Thymus (tissue), 11 donors: ENCODE measurements around the gene CHMP3. TPM values are rescaled to one million over a fixed set of nuclear protein-coding genes. Genes with fewer than 3 reads are reported as not detected.

ENCODE experiments used
- DNase-seq, 9 donors: peaks; one replicate each; pipeline ENCODE4 v3.0.0-alpha.2; 2013; ENCODE audit warnings: low spot score in 9 of 9, low read depth in 6 of 9, missing footprints in 1 of 9
- H3K27ac ChIP-seq, 2 donors: one replicate each; pipeline ENCODE4 v1.5.1; 2013; ENCODE audit warnings: control low read depth in 1 of 2, low read depth in 1 of 2, low read length in 1 of 2, mild to moderate bottlenecking in 1 of 2, moderate library complexity in 1 of 2
- H3K27me3 ChIP-seq, 2 donors: one replicate each; pipeline ENCODE4 v1.5.1; 2013; ENCODE audit warnings: low read length in 1 of 2; ENCODE audit not compliant: control insufficient read depth in 2 of 2, insufficient read depth in 1 of 2
- H3K36me3 ChIP-seq, 2 donors: one replicate each; pipeline ENCODE4 v1.5.1; 2013; ENCODE audit warnings: low read length in 1 of 2, mild to moderate bottlenecking in 1 of 2, moderate library complexity in 1 of 2; ENCODE audit not compliant: control insufficient read depth in 2 of 2, insufficient read depth in 2 of 2
- H3K4me1 ChIP-seq, 2 donors: one replicate each; pipeline ENCODE4 v1.5.1; 2013; ENCODE audit warnings: low read length in 2 of 2; ENCODE audit not compliant: control insufficient read depth in 2 of 2, insufficient read depth in 2 of 2
- H3K4me3 ChIP-seq, 2 donors: one replicate each; pipeline ENCODE4 v1.5.1; 2013; ENCODE audit warnings: low read length in 2 of 2, control low read depth in 1 of 2, mild to moderate bottlenecking in 1 of 2
- H3K9me3 ChIP-seq, 2 donors: one replicate each; pipeline ENCODE4 v1.5.1; 2013; ENCODE audit warnings: low read length in 1 of 2, mild to moderate bottlenecking in 1 of 2; ENCODE audit not compliant: control insufficient read depth in 2 of 2, insufficient read depth in 1 of 2
- WGBS: extraction: QIAGEN DNeasy Blood & Tissue Kit; methylation state at CpG from one replicate; pipeline ENCODE4 v1.1.7; 2013; 5-methylcytosine and 5-hydroxymethylcytosine counted together
- polyA plus RNA-seq: library from polyadenylated mRNA; stranded (reverse); fragments of 200-250 nt; gene quantifications from one replicate; pipeline ENCODE4 v1.2.3, GENCODE V29; 2013
- total RNA-seq: library from RNA; stranded (reverse); fragments of 120-200 nt; gene quantifications from one replicate; pipeline ENCODE4 v1.2.4, GENCODE V29; 2013
- donor health status: healthy.

Gene CHMP3
- total and polyA plus RNA-seq, 2 donors: 53.9 to 55.7 TPM

GRCh38 chr2:86476092-86476491 is 87.2 kb downstream of the CHMP3 start:
- Histone ChIP-seq H3K9me3 (no peaks in the 10 kb centered on the region), H3K27me3 (no peaks in the 10 kb centered on the region), H3K27ac (no peak overlapping the region), H3K4me1 (no peaks in the 10 kb centered on the region), H3K36me3 (peaks cover 61 to 90% of the 10 kb centered on the region in 2 donors), H3K4me3 (no peak overlapping the region)
- no peak for DNase-seq

- WGBS: 96% methylated on average over 6 of the region's 6 CpGs
- no peak for DNase-seq
- peaks cover 53 to 82% of the 10 kb centered on the region in 2 donors for H3K36me3 ChIP-seq
- peaks cover 0 to 3% of the 10 kb centered on the region in 2 donors for H3K4me1 ChIP-seq
- no peak overlapping the region for H3K4me3 ChIP-seq
- H3K27ac ChIP-seq: no peak overlapping the region
- no peaks in the 10 kb centered on the region for H3K27me3 ChIP-seq
- H3K9me3 ChIP-seq: no peaks in the 10 kb centered on the region
Observed at GRCh38 chr2:86471637-86472036, 91.6 kb downstream of the CHMP3 start.

- Histone ChIP-seq H3K4me3 (no peak overlapping the region), H3K27ac (no peak overlapping the region), H3K36me3 (peaks cover 53 to 85% of the 10 kb centered on the region in 2 donors), H3K9me3 (no peaks in the 10 kb centered on the region), H3K27me3 (no peaks in the 10 kb centered on the region), H3K4me1 (peaks cover 0 to 3% of the 10 kb centered on the region in 2 donors)
- DNase-seq: no peak
- WGBS: 98% methylated on average over 1 of the region's 1 CpG
Observed at GRCh38 chr2:86470890-86471289, 92.4 kb downstream of the CHMP3 start.

GRCh38 chr2:86468162-86469033 is 94.8 kb downstream of the CHMP3 start:
- WGBS: 90% methylated on average over 7 of the region's 7 CpGs

GRCh38 chr2:86466306-86466705 is 96.9 kb downstream of the CHMP3 start:
- H3K4me3 ChIP-seq: no peak overlapping the region
- H3K36me3 ChIP-seq: peaks cover 49 to 85% of the 10 kb centered on the region in 2 donors
- H3K4me1 ChIP-seq: peaks cover 0 to 3% of the 10 kb centered on the region in 2 donors
- H3K27me3 ChIP-seq: no peaks in the 10 kb centered on the region
- 99% methylated on average over 1 of the region's 1 CpG for WGBS
- no peak for DNase-seq
- no peak overlapping the region for H3K27ac ChIP-seq
- no peaks in the 10 kb centered on the region for H3K9me3 ChIP-seq

More at GRCh38 chr2:86468162-86469033, 94.8 kb downstream of the CHMP3 start:
- Histone ChIP-seq H3K4me1 (peaks cover 0 to 3% of the 10 kb centered on the region in 2 donors), H3K9me3 (no peaks in the 10 kb centered on the region), H3K27me3 (no peaks in the 10 kb centered on the region), H3K27ac (peak overlapping the region in 1 of 2 donors; percentile 45), H3K4me3 (no peak overlapping the region), H3K36me3 (peaks cover 51 to 86% of the 10 kb centered on the region in 2 donors)
- peak in 6 of 9 donors; percentile 9 to 50 (median 16) for DNase-seq

- Histone ChIP-seq H3K4me1 (peaks cover 0 to 3% of the 10 kb centered on the region in 2 donors), H3K27me3 (no peaks in the 10 kb centered on the region), H3K9me3 (no peaks in the 10 kb centered on the region), H3K4me3 (no peak overlapping the region), H3K27ac (no peak overlapping the region), H3K36me3 (peaks cover 52 to 87% of the 10 kb centered on the region in 2 donors)
- DNase-seq: no peak
- WGBS: 99% methylated on average over 3 of the region's 3 CpGs
Observed at GRCh38 chr2:86464652-86465051, 98.6 kb downstream of the CHMP3 start.

GRCh38 chr2:86461042-86461743 is 102.0 kb downstream of the CHMP3 start:
- no peak for DNase-seq
- Histone ChIP-seq H3K4me3 (no peak overlapping the region), H3K36me3 (peaks cover 60 to 92% of the 10 kb centered on the region in 2 donors), H3K27ac (no peak overlapping the region), H3K4me1 (no peaks in the 10 kb centered on the region), H3K27me3 (no peaks in the 10 kb centered on the region), H3K9me3 (no peaks in the 10 kb centered on the region)
- WGBS: over 99% methylated on average over 3 of the region's 3 CpGs

GRCh38 chr2:86455181-86455580 is 108.1 kb downstream of the CHMP3 start:
- H3K27ac ChIP-seq: no peak overlapping the region

GRCh38 chr2:86454238-86454637 is 109.0 kb downstream of the CHMP3 start:
- Histone ChIP-seq H3K27ac (no peak overlapping the region), H3K9me3 (no peaks in the 10 kb centered on the region), H3K4me3 (no peak overlapping the region), H3K4me1 (no peaks in the 10 kb centered on the region), H3K27me3 (no peaks in the 10 kb centered on the region), H3K36me3 (peaks cover 55 to 92% of the 10 kb centered on the region in 2 donors)
- no peak for DNase-seq

More at GRCh38 chr2:86455181-86455580, 108.1 kb downstream of the CHMP3 start:
- no peaks in the 10 kb centered on the region for H3K27me3 ChIP-seq
- no peaks in the 10 kb centered on the region for H3K4me1 ChIP-seq
- DNase-seq: no peak
- peaks cover 51 to 90% of the 10 kb centered on the region in 2 donors for H3K36me3 ChIP-seq
- no peak overlapping the region for H3K4me3 ChIP-seq
- 99% methylated on average over 5 of the region's 5 CpGs for WGBS
- no peaks in the 10 kb centered on the region for H3K9me3 ChIP-seq
